NCI-H2227 (cell line): Measurements from ENCODE around the gene TFAP2C.

ENCODE experiments used
- DNase-seq: peaks from one replicate; lab custom pipeline; 2025; ENCODE audit not compliant: unreplicated experiment; lab: John Stamatoyannopoulos, UW

The TFAP2C gene

GRCh38 chr20:56628873-56629463 is at the start of gene TFAP2C:
TSS of gene TFAP2C (plus strand) at chr20:56629306. CDS start at chr20:56629545, 239 bp downstream.
- peak; percentile 55 for DNase-seq

GRCh38 chr20:56580226-56580625 is 48.9 kb upstream of the TFAP2C start:
- DNase-seq = no peak

GRCh38 chr20:56581701-56582100 is 47.4 kb upstream of the TFAP2C start:
- DNase-seq = no peak

- no peak for DNase-seq
Measured at GRCh38 chr20:56582542-56582941, 46.6 kb upstream of the TFAP2C start.

- no peak for DNase-seq
Measured at GRCh38 chr20:56584916-56585315, 44.2 kb upstream of the TFAP2C start.

- no peak for DNase-seq
Measured at GRCh38 chr20:56587307-56588041, 41.6 kb upstream of the TFAP2C start.

GRCh38 chr20:56588996-56589395 is 40.1 kb upstream of the TFAP2C start:
- DNase-seq = no peak

- no peak for DNase-seq
Measured at GRCh38 chr20:56589633-56590032, 39.5 kb upstream of the TFAP2C start.

- DNase-seq = no peak
Measured at GRCh38 chr20:56590888-56591287, 38.2 kb upstream of the TFAP2C start.

GRCh38 chr20:56592211-56592610 is 36.9 kb upstream of the TFAP2C start:
- DNase-seq = no peak

- no peak for DNase-seq
Measured at GRCh38 chr20:56592817-56593216, 36.3 kb upstream of the TFAP2C start.

- no peak for DNase-seq
Measured at GRCh38 chr20:56595746-56596475, 33.2 kb upstream of the TFAP2C start.

GRCh38 chr20:56601166-56601565 is 27.9 kb upstream of the TFAP2C start:
- DNase-seq = no peak

- no peak for DNase-seq
Measured at GRCh38 chr20:56604673-56605072, 24.4 kb upstream of the TFAP2C start.

- no peak for DNase-seq
Measured at GRCh38 chr20:56605261-56605996, 23.7 kb upstream of the TFAP2C start.

- DNase-seq = no peak
Measured at GRCh38 chr20:56606174-56606945, 22.7 kb upstream of the TFAP2C start.

GRCh38 chr20:56607061-56607704 is 21.9 kb upstream of the TFAP2C start:
- no peak for DNase-seq

- no peak for DNase-seq
Measured at GRCh38 chr20:56608376-56608775, 20.7 kb upstream of the TFAP2C start.

- DNase-seq = no peak
Measured at GRCh38 chr20:56609321-56609720, 19.8 kb upstream of the TFAP2C start.

GRCh38 chr20:56610098-56610497 is 19.0 kb upstream of the TFAP2C start:
- DNase-seq = no peak
